GM19395 (cell line): ENCODE results near the gene DNAJC13.
"Not testable (repeated sequence)": the region's sequence is repeated elsewhere in the genome, so short reads cannot be mapped to it uniquely, and the experiment has no call there.

Experiments
- ATAC-seq: cut with Tn5 transposase; IDR thresholded peaks from one replicate; pipeline ENCODE4 v1.9.1; 2021; ENCODE audit warnings: mild to moderate bottlenecking, moderate library complexity; ENCODE audit not compliant: unreplicated experiment

Gene DNAJC13

GRCh38 chr3:132538072-132538471 lies 120.8 kb downstream of the DNAJC13 start:
- no peak for ATAC-seq

- ATAC-seq = no peak
These were observed 122.4 kb downstream of the DNAJC13 start for GRCh38 chr3:132539681-132540080.

GRCh38 chr3:132542577-132542976 lies 125.3 kb downstream of the DNAJC13 start:
- ATAC-seq = no peak

GRCh38 chr3:132543011-132543739 lies 125.9 kb downstream of the DNAJC13 start:
- ATAC-seq = no peak

- ATAC-seq = no peak
These were observed 126.8 kb downstream of the DNAJC13 start for GRCh38 chr3:132544130-132544529.

- ATAC-seq = no peak
These were observed 128.2 kb downstream of the DNAJC13 start for GRCh38 chr3:132545471-132545870.

- ATAC-seq = no peak
These were observed 131.9 kb downstream of the DNAJC13 start for GRCh38 chr3:132549169-132549568.

GRCh38 chr3:132549890-132550578 lies 132.7 kb downstream of the DNAJC13 start:
- ATAC-seq = peak; percentile 82

GRCh38 chr3:132550579-132551305 lies 133.4 kb downstream of the DNAJC13 start:
- ATAC-seq = peak; percentile 22

GRCh38 chr3:132553826-132554225 lies 136.5 kb downstream of the DNAJC13 start:
- ATAC-seq = no peak

- no peak for ATAC-seq
These were observed 137.1 kb downstream of the DNAJC13 start for GRCh38 chr3:132554437-132554836.

GRCh38 chr3:132555306-132556035 lies 138.2 kb downstream of the DNAJC13 start:
- ATAC-seq = no peak

GRCh38 chr3:132556036-132556386 lies 138.7 kb downstream of the DNAJC13 start:
- not testable (repeated sequence) for ATAC-seq

GRCh38 chr3:132556508-132557159 lies 139.3 kb downstream of the DNAJC13 start:
- no peak for ATAC-seq

GRCh38 chr3:132561003-132561402 lies 143.7 kb downstream of the DNAJC13 start:
- ATAC-seq = no peak

- no peak for ATAC-seq
These were observed 146.2 kb downstream of the DNAJC13 start for GRCh38 chr3:132563420-132564069.

- ATAC-seq = no peak
These were observed 146.8 kb downstream of the DNAJC13 start for GRCh38 chr3:132564070-132564465.

GRCh38 chr3:132568422-132568821 lies 151.1 kb downstream of the DNAJC13 start:
- ATAC-seq = no peak

- ATAC-seq = no peak
These were observed 151.9 kb downstream of the DNAJC13 start for GRCh38 chr3:132569153-132569552.

GRCh38 chr3:132569580-132569979 lies 152.3 kb downstream of the DNAJC13 start:
- no peak for ATAC-seq
